Subcutaneous abdominal adipose tissue (tissue), 5 donors: ENCODE measurements around the gene DDIAS.

Experiments
- H3K27ac ChIP-seq: one replicate; pipeline ENCODE4 v1.7.0; 2013; ENCODE audit warnings: low read depth, mild to moderate bottlenecking, inconsistent platforms, low read length, moderate library complexity
- H3K27me3 ChIP-seq, 5 donors: one replicate each; pipeline ENCODE4 v1.7.0; 2013; ENCODE audit warnings: low read length in 5 of 5, inconsistent platforms in 1 of 5; ENCODE audit not compliant: control insufficient read depth in 5 of 5, insufficient read depth in 4 of 5
- H3K36me3 ChIP-seq, 5 donors: one replicate each; pipeline ENCODE4 v1.7.0; 2013; ENCODE audit warnings: low read length in 5 of 5; ENCODE audit not compliant: control insufficient read depth in 5 of 5, insufficient read depth in 5 of 5
- H3K4me1 ChIP-seq, 5 donors: one replicate each; pipeline ENCODE4 v1.7.0; 2013; ENCODE audit warnings: low read length in 5 of 5, mild to moderate bottlenecking in 3 of 5, moderate library complexity in 1 of 5; ENCODE audit not compliant: control insufficient read depth in 5 of 5, insufficient read depth in 5 of 5
- H3K4me3 ChIP-seq, 5 donors: one replicate each; pipeline ENCODE4 v1.7.0; 2013; ENCODE audit warnings: low read length in 5 of 5, low read depth in 1 of 5
- H3K9ac ChIP-seq, 5 donors: one replicate each; pipeline ENCODE4 v1.7.0; 2013; ENCODE audit warnings: low read length in 5 of 5, mild to moderate bottlenecking in 4 of 5, moderate library complexity in 3 of 5
- H3K9me3 ChIP-seq, 5 donors: one replicate each; pipeline ENCODE4 v1.7.0; 2013; ENCODE audit warnings: low read length in 5 of 5; ENCODE audit not compliant: control insufficient read depth in 5 of 5
- donor health status: healthy.
- donor health status: healthy.
- donor health status: healthy.
- donor health status: healthy.
- donor health status: healthy.

DDIAS gene

DNA sequence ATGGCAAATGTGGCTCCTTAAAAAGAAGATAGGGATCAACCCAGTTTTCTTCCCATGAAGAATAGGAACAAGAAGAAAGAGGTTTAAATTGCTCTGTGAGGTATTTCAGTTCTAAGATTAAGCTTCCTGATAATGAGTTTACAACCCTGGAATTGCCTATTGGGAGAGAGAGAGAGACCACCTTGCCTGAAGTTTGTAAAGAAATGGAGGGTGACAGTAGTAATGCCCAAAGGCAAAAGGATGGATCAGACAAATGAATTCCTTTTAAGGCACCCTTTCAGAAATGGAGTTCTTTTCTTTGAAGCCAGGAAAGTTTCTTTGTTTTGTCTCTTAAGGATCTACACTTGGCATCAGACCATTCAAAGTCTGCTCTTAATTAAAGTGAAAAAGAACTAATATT, 74.3 kb downstream of the DDIAS start:
- peaks cover 0 to 5% (median 3%) of the 10 kb centered on the region in 5 donors for H3K4me1 ChIP-seq

DNA sequence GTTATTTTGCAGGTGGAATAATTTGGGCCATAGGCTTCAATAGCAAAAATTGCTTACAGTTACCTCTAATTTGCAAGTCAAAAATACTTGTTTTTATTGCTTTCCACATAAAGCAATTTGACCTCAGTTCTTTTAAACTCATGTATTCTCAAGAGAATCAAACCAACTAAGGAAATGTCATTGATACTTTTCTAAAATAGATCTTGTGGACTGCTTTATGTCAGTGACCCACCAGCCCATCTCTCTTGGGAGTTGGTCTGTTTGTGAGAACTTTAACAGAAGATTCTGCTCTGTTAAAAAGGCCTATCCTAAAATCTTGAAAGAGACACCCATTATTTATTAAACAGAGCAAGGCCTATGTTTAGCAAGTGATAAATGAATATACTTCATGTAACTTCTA, 75.2 kb downstream of the DDIAS start:
- Histone ChIP-seq H3K4me3 (no peak overlapping the region), H3K9ac (no peak overlapping the region), H3K36me3 (peaks cover 5 to 13% (median 6%) of the 10 kb centered on the region in 5 donors), H3K4me1 (peaks cover 0 to 5% (median 3%) of the 10 kb centered on the region in 5 donors), H3K9me3 (no peaks in the 10 kb centered on the region), H3K27me3 (no peaks in the 10 kb centered on the region), H3K27ac (no peak overlapping the region)

More for the DNA sequence above, 74.3 kb downstream of the DDIAS start:
- no peaks in the 10 kb centered on the region for H3K9me3 ChIP-seq
- no peak overlapping the region for H3K27ac ChIP-seq
- peaks cover 0 to 8% (median 0%) of the 10 kb centered on the region in 5 donors for H3K36me3 ChIP-seq
- H3K27me3 ChIP-seq = no peaks in the 10 kb centered on the region
- H3K4me3 ChIP-seq = no peak overlapping the region
- no peak overlapping the region for H3K9ac ChIP-seq

DNA sequence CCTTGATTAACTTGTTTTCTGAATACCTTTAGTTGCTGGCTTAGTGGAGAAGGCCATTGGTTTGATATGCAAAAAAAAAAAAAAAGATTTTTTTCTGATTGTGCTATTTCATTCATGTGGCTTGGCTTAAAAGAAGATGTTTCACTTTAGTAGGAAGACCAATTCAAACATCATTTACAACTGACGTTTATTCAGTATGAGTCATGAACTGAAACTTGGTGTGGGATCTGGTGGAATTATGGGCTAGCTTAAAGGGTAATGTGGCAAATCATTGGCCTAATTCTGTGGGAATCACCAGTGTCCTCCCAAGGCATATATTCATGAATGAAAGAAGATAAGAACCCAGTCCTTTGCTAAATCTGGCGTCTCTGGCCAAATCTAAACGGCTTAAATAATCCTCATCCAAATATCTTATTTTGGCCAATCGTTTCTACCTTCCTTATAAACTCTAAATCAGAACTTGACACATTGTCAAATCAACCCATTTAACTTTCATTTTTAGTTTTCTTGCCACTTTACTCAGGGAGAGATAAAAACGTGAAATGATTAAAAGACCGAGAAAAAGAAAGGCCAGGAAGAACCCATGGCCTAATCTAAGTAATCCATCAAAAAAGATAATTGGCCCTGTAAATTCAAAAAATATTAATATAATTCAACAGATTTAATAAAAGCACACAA, 77.0 kb downstream of the DDIAS start:
- no peak overlapping the region for H3K9ac ChIP-seq
- H3K27me3 ChIP-seq = no peaks in the 10 kb centered on the region
- no peak overlapping the region for H3K27ac ChIP-seq
- H3K9me3 ChIP-seq = no peaks in the 10 kb centered on the region
- no peak overlapping the region for H3K4me3 ChIP-seq
- H3K36me3 ChIP-seq = peaks cover 10 to 17% (median 15%) of the 10 kb centered on the region in 5 donors
- peaks cover 0 to 5% (median 3%) of the 10 kb centered on the region in 5 donors for H3K4me1 ChIP-seq

DNA sequence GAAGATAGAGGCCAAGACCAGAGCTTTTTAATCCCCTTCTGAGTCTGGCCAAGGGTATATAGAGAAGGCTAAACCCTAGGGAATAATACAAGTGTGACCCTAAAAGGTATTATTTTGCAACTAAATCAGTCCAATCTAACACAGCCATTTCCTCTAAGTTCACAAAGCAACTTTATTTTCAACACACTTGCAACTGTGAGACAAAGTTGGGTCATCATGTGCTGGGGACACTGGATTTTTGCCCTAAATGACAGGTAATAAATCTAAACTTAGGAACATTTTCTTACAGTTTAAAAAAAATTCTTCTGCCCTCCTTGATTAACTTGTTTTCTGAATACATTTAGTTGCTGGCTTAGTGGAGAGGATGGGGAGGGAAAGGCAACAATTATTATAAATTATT, 78.3 kb downstream of the DDIAS start:
- no peak overlapping the region for H3K9ac ChIP-seq
- no peak overlapping the region for H3K4me3 ChIP-seq
- no peaks in the 10 kb centered on the region for H3K9me3 ChIP-seq
- no peak overlapping the region for H3K27ac ChIP-seq
- peaks cover 18 to 28% (median 21%) of the 10 kb centered on the region in 5 donors for H3K36me3 ChIP-seq
- peaks cover 0 to 5% (median 3%) of the 10 kb centered on the region in 5 donors for H3K4me1 ChIP-seq
- H3K27me3 ChIP-seq = no peaks in the 10 kb centered on the region

DNA sequence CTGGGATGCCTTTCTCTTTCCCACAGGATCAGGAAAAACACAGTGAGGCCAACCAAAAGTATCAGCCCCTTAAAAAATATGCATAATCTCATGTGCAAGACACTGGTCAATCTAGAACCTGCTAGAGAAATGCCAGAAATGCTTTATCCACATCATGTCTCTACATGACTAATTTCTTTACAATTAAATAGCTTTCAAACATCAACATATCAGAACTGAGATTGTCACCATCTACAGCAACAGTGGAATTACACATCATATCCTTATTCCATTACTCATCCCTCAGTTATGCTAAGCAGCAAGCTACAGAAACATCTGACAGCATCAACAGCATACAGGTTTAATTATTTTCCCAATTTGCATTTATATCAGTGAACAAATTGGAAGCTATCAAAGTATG, 78.8 kb downstream of the DDIAS start:
- H3K4me1 ChIP-seq = peaks cover 0 to 5% (median 3%) of the 10 kb centered on the region in 5 donors
- H3K27me3 ChIP-seq = no peaks in the 10 kb centered on the region
- no peak overlapping the region for H3K9ac ChIP-seq
- H3K9me3 ChIP-seq = no peaks in the 10 kb centered on the region
- no peak overlapping the region for H3K4me3 ChIP-seq
- H3K27ac ChIP-seq = no peak overlapping the region
- H3K36me3 ChIP-seq = peaks cover 18 to 30% (median 21%) of the 10 kb centered on the region in 5 donors

DNA sequence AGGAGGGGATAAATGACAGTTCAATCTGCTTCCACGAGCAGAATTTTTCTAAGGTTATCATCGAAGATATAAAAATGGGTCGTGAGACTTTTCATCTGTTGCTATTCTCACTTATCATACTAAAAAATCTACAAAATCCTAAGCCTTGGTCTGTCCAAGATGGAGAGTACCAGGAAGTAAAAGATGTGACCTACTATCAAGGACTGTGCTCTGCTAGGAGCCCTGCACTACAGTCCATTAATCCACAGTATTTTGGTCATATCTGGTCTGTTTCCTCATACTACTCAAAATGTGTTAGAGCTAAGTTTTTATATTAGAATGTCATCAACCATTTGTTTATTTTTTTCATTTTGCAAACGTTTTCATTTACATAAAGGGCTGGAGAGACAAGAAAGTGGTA, 79.4 kb downstream of the DDIAS start:
- no peak overlapping the region for H3K4me3 ChIP-seq
- peaks cover 0 to 5% (median 3%) of the 10 kb centered on the region in 5 donors for H3K4me1 ChIP-seq
- no peak overlapping the region for H3K9ac ChIP-seq
- H3K9me3 ChIP-seq = no peaks in the 10 kb centered on the region
- no peaks in the 10 kb centered on the region for H3K27me3 ChIP-seq
- peaks cover 21 to 36% (median 23%) of the 10 kb centered on the region in 5 donors for H3K36me3 ChIP-seq
- no peak overlapping the region for H3K27ac ChIP-seq

DNA sequence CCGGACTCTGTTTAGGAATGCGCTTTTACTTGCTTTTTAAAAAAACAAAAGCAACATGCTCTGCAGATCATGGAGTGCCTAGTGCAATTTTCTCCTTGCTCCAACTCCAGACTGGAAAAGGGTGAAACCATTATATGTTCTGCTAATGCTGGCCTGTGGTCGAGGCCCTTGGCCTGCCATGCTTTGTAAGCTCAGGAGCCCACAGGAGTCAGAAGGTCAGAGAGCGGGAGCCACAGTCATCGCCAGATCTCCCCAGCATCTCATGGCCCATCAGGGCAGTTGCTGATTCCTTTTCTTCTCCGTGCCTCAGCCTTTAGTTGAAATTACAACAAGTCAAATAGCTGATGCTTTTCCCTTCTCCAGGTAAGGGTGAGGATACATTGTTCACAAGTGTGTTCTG, 80.3 kb downstream of the DDIAS start:
- Histone ChIP-seq H3K4me3 (no peak overlapping the region), H3K27ac (no peak overlapping the region), H3K9ac (no peak overlapping the region), H3K9me3 (no peaks in the 10 kb centered on the region), H3K4me1 (peaks cover 0 to 5% (median 3%) of the 10 kb centered on the region in 5 donors), H3K36me3 (peaks cover 25 to 41% (median 30%) of the 10 kb centered on the region in 5 donors), H3K27me3 (no peaks in the 10 kb centered on the region)
